Measurements from ENCODE around the gene MOK. TPM values are rescaled to one million over a fixed set of nuclear protein-coding genes. Genes with fewer than 3 reads are reported as not detected.

Gene MOK
- total RNA-seq, 1 donor = 86.1 TPM

GRCh38 chr14:102238131-102238530 lies 66.8 kb downstream of the MOK start:
- Histone ChIP-seq H4K20me1 (ENCODE audit: insufficient read depth, low read length) (peaks cover 7% of the 10 kb centered on the region), H3K4me2 (ENCODE audit: insufficient read depth, low read length) (peak overlapping the region; percentile 82), H3K4me1 (ENCODE audit: insufficient read depth, low read length) (peaks cover 68% of the 10 kb centered on the region), H3K27me3 (ENCODE audit: insufficient read depth, low read length) (no peaks in the 10 kb centered on the region), H3K79me2 (ENCODE audit: insufficient read depth, low read length) (peaks cover 99% of the 10 kb centered on the region), H2AFZ (ENCODE audit: low read length) (no peak overlapping the region), H3K27ac (ENCODE audit: low read depth, low read length) (peak overlapping the region; percentile 96), H3K4me3 (ENCODE audit: insufficient read depth, low read length) (peak overlapping the region; percentile 75), H3K36me3 (ENCODE audit: insufficient read depth, low read length) (peaks cover 52% of the 10 kb centered on the region), H3K9me3 (ENCODE audit: low read depth, low read length) (no peaks in the 10 kb centered on the region)
- TF ChIP-seq CTCF (IDR thresholded peaks at IDR 0.05; ENCODE audit: extremely low read depth, low read depth, low read length) = no peak
- no peak for DNase-seq (ENCODE audit: insufficient read length, low spot score, missing footprints)

GRCh38 chr14:102236026-102236425 lies 68.9 kb downstream of the MOK start:
- H3K27ac ChIP-seq (ENCODE audit: low read depth, low read length) = peak overlapping the region; percentile 96
- H3K9me3 ChIP-seq (ENCODE audit: low read depth, low read length) = no peaks in the 10 kb centered on the region
- H3K4me2 ChIP-seq (ENCODE audit: insufficient read depth, low read length) = peak overlapping the region; percentile 82
- no peaks in the 10 kb centered on the region for H3K27me3 ChIP-seq (ENCODE audit: insufficient read depth, low read length)
- peaks cover 70% of the 10 kb centered on the region for H3K36me3 ChIP-seq (ENCODE audit: insufficient read depth, low read length)
- H3K4me1 ChIP-seq (ENCODE audit: insufficient read depth, low read length) = peaks cover 62% of the 10 kb centered on the region
- peak; percentile 58 for DNase-seq (ENCODE audit: insufficient read length, low spot score, missing footprints)
- TF ChIP-seq CTCF (IDR thresholded peaks at IDR 0.05; ENCODE audit: extremely low read depth, low read depth, low read length) = no peak
- H2AFZ ChIP-seq (ENCODE audit: low read length) = no peak overlapping the region
- peaks cover 98% of the 10 kb centered on the region for H3K79me2 ChIP-seq (ENCODE audit: insufficient read depth, low read length)
- H4K20me1 ChIP-seq (ENCODE audit: insufficient read depth, low read length) = peaks cover 16% of the 10 kb centered on the region
- H3K4me3 ChIP-seq (ENCODE audit: insufficient read depth, low read length) = peak overlapping the region; percentile 75

GRCh38 chr14:102235275-102235897 lies 69.6 kb downstream of the MOK start:
- H3K4me1 ChIP-seq (ENCODE audit: insufficient read depth, low read length) = peaks cover 59% of the 10 kb centered on the region
- H4K20me1 ChIP-seq (ENCODE audit: insufficient read depth, low read length) = peaks cover 16% of the 10 kb centered on the region
- no peaks in the 10 kb centered on the region for H3K27me3 ChIP-seq (ENCODE audit: insufficient read depth, low read length)
- TF ChIP-seq CTCF (IDR thresholded peaks at IDR 0.05; ENCODE audit: extremely low read depth, low read depth, low read length) = peak; percentile 91
- H3K36me3 ChIP-seq (ENCODE audit: insufficient read depth, low read length) = peaks cover 77% of the 10 kb centered on the region
- H3K4me3 ChIP-seq (ENCODE audit: insufficient read depth, low read length) = peak overlapping the region; percentile 75
- H3K4me2 ChIP-seq (ENCODE audit: insufficient read depth, low read length) = peak overlapping the region; percentile 82
- H2AFZ ChIP-seq (ENCODE audit: low read length) = no peak overlapping the region
- H3K27ac ChIP-seq (ENCODE audit: low read depth, low read length) = peak overlapping the region; percentile 96
- H3K9me3 ChIP-seq (ENCODE audit: low read depth, low read length) = no peaks in the 10 kb centered on the region
- H3K79me2 ChIP-seq (ENCODE audit: insufficient read depth, low read length) = peaks cover 99% of the 10 kb centered on the region
- DNase-seq (ENCODE audit: insufficient read length, low spot score, missing footprints) = peak; percentile 97

GRCh38 chr14:102234331-102235264 lies 70.4 kb downstream of the MOK start:
- peak overlapping the region; percentile 82 for H3K4me2 ChIP-seq (ENCODE audit: insufficient read depth, low read length)
- H2AFZ ChIP-seq (ENCODE audit: low read length) = no peak overlapping the region
- peak overlapping the region; percentile 96 for H3K27ac ChIP-seq (ENCODE audit: low read depth, low read length)
- H3K9me3 ChIP-seq (ENCODE audit: low read depth, low read length) = no peaks in the 10 kb centered on the region
- peaks cover 20% of the 10 kb centered on the region for H4K20me1 ChIP-seq (ENCODE audit: insufficient read depth, low read length)
- peaks cover 98% of the 10 kb centered on the region for H3K79me2 ChIP-seq (ENCODE audit: insufficient read depth, low read length)
- peaks cover 54% of the 10 kb centered on the region for H3K4me1 ChIP-seq (ENCODE audit: insufficient read depth, low read length)
- peak overlapping the region; percentile 75 for H3K4me3 ChIP-seq (ENCODE audit: insufficient read depth, low read length)
- no peaks in the 10 kb centered on the region for H3K27me3 ChIP-seq (ENCODE audit: insufficient read depth, low read length)
- DNase-seq (ENCODE audit: insufficient read length, low spot score, missing footprints) = peak; percentile 80
- peaks cover 84% of the 10 kb centered on the region for H3K36me3 ChIP-seq (ENCODE audit: insufficient read depth, low read length)
- no peak for TF ChIP-seq CTCF (IDR thresholded peaks at IDR 0.05; ENCODE audit: extremely low read depth, low read depth, low read length)

All from osteoblast (primary cell).